GM15510 (cell line): ENCODE data around the gene WASHC1.
"Not testable (repeated sequence)": the region's sequence is repeated elsewhere in the genome, so short reads cannot be mapped to it uniquely, and the experiment has no call there.

Experiments
- POLR2A ChIP-seq: IDR thresholded peaks from 3 replicates; pipeline ENCODE4 v1.6.1; 2011; ENCODE audit warnings: borderline replicate concordance; ENCODE audit not compliant: insufficient read length; ENCODE audit errors: extremely low read depth

WASHC1 gene

GRCh38 chr9:29356-29755 is at the start of gene WASHC1:
WASHC1 (minus strand) TSS chr9:29456; CDS start chr9:24999, 4,457 bp downstream.
- not testable (repeated sequence) for TF ChIP-seq POLR2A
